ENCODE measurements around the gene PWP2. TPM values are rescaled to one million over a fixed set of nuclear protein-coding genes. Genes with fewer than 3 reads are reported as not detected.

The PWP2 gene
- total and polyA plus RNA-seq, 5 donors from 2014 or later: 0.78 to 17.6 (median 7.1) TPM

GRCh38 chr21:44074315-44074958 is 32.8 kb upstream of the PWP2 start:
- ATAC-seq (ENCODE audit: low read depth in 2 of 2) (no peak), DNase-seq (no peak)
- Mint-ChIP-seq H3K27me3 (no peaks in the 10 kb centered on the region), H3K27ac (no peak overlapping the region), H3K4me1 (peaks cover 4 to 11% (median 9%) of the 10 kb centered on the region in 4 donors), H3K36me3 (peaks cover 37% of the 10 kb centered on the region), H3K4me3 (peak overlapping the region in 1 of 4 donors; percentile 55), H3K9me3 (no peaks in the 10 kb centered on the region)
- H3K36me3 ChIP-seq (ENCODE audit: control insufficient read depth, insufficient read depth, low read length): peaks cover 91% of the 10 kb centered on the region
- H3K9me3 ChIP-seq (ENCODE audit: control insufficient read depth in 2 of 2, low read length in 2 of 2): no peaks in the 10 kb centered on the region
- no peaks in the 10 kb centered on the region for H3K27me3 ChIP-seq (ENCODE audit: control insufficient read depth, insufficient read depth, low read length)
- H3K4me3 ChIP-seq (ENCODE audit: low read depth, low read length): no peak overlapping the region
- H3K27ac ChIP-seq (ENCODE audit: insufficient read depth, low read length, poor library complexity, severe bottlenecking): no peak overlapping the region
- H3K4me1 ChIP-seq (ENCODE audit: control insufficient read depth, insufficient read depth, low read length, poor library complexity, severe bottlenecking): peaks cover 2% of the 10 kb centered on the region

GRCh38 chr21:44076316-44076715 is 30.9 kb upstream of the PWP2 start:
- Mint-ChIP-seq H3K9me3 (no peaks in the 10 kb centered on the region), H3K27ac (peak overlapping the region in 2 of 3 donors; percentile 79 to 80), H3K4me1 (peaks cover 4 to 18% (median 12%) of the 10 kb centered on the region in 4 donors), H3K27me3 (no peaks in the 10 kb centered on the region), H3K36me3 (peaks cover 41% of the 10 kb centered on the region), H3K4me3 (no peak overlapping the region)
- H3K4me3 ChIP-seq (ENCODE audit: low read depth, low read length): no peak overlapping the region
- ATAC-seq (ENCODE audit: low read depth in 2 of 2) (no peak), DNase-seq (no peak)
- no peaks in the 10 kb centered on the region for H3K27me3 ChIP-seq (ENCODE audit: control insufficient read depth, insufficient read depth, low read length)
- H3K27ac ChIP-seq (ENCODE audit: insufficient read depth, low read length, poor library complexity, severe bottlenecking): peak overlapping the region; percentile 2
- H3K36me3 ChIP-seq (ENCODE audit: control insufficient read depth, insufficient read depth, low read length): peaks cover 87% of the 10 kb centered on the region
- H3K4me1 ChIP-seq (ENCODE audit: control insufficient read depth, insufficient read depth, low read length, poor library complexity, severe bottlenecking): peaks cover 2% of the 10 kb centered on the region
- no peaks in the 10 kb centered on the region for H3K9me3 ChIP-seq (ENCODE audit: control insufficient read depth in 2 of 2, low read length in 2 of 2)

GRCh38 chr21:44078411-44078981 is 28.7 kb upstream of the PWP2 start:
- H3K27me3 ChIP-seq (ENCODE audit: control insufficient read depth, insufficient read depth, low read length): no peaks in the 10 kb centered on the region
- Mint-ChIP-seq H3K9me3 (no peaks in the 10 kb centered on the region), H3K36me3 (peaks cover 59% of the 10 kb centered on the region), H3K4me3 (peak overlapping the region in 1 of 4 donors; percentile 26), H3K27me3 (no peaks in the 10 kb centered on the region), H3K27ac (peak overlapping the region; percentile 33 to 76 (median 45)), H3K4me1 (peaks cover 11 to 35% (median 23%) of the 10 kb centered on the region in 4 donors)
- H3K9me3 ChIP-seq (ENCODE audit: control insufficient read depth in 2 of 2, low read length in 2 of 2): no peaks in the 10 kb centered on the region
- ATAC-seq (ENCODE audit: low read depth in 2 of 2) (no peak), DNase-seq (no peak)
- H3K4me3 ChIP-seq (ENCODE audit: low read depth, low read length): no peak overlapping the region
- peaks cover 18% of the 10 kb centered on the region for H3K4me1 ChIP-seq (ENCODE audit: control insufficient read depth, insufficient read depth, low read length, poor library complexity, severe bottlenecking)
- peak overlapping the region; percentile 5 for H3K27ac ChIP-seq (ENCODE audit: insufficient read depth, low read length, poor library complexity, severe bottlenecking)
- peaks cover 86% of the 10 kb centered on the region for H3K36me3 ChIP-seq (ENCODE audit: control insufficient read depth, insufficient read depth, low read length)

- no peaks in the 10 kb centered on the region for H3K27me3 Mint-ChIP-seq
- peaks cover 56% of the 10 kb centered on the region for H3K36me3 Mint-ChIP-seq
- no peak overlapping the region for H3K4me3 ChIP-seq (ENCODE audit: low read depth, low read length)
- no peaks in the 10 kb centered on the region for H3K9me3 Mint-ChIP-seq
- H3K9me3 ChIP-seq (ENCODE audit: control insufficient read depth in 2 of 2, low read length in 2 of 2): no peaks in the 10 kb centered on the region
- H3K27ac ChIP-seq (ENCODE audit: insufficient read depth, low read length, poor library complexity, severe bottlenecking): peak overlapping the region; percentile 30
- ATAC-seq (ENCODE audit: low read depth in 2 of 2): no peak
- peaks cover 15 to 44% (median 31%) of the 10 kb centered on the region in 4 donors for H3K4me1 Mint-ChIP-seq
- DNase-seq: no peak
- peaks cover 81% of the 10 kb centered on the region for H3K36me3 ChIP-seq (ENCODE audit: control insufficient read depth, insufficient read depth, low read length)
- no peak overlapping the region for H3K4me3 Mint-ChIP-seq
- peaks cover 28% of the 10 kb centered on the region for H3K4me1 ChIP-seq (ENCODE audit: control insufficient read depth, insufficient read depth, low read length, poor library complexity, severe bottlenecking)
- H3K27me3 ChIP-seq (ENCODE audit: control insufficient read depth, insufficient read depth, low read length): no peaks in the 10 kb centered on the region
- H3K27ac Mint-ChIP-seq: peak overlapping the region; percentile 45 to 86 (median 70)
These were observed 27.8 kb upstream of the PWP2 start for GRCh38 chr21:44079446-44079845.

GRCh38 chr21:44079846-44080245 is 27.4 kb upstream of the PWP2 start:
- Histone ChIP-seq H3K36me3 (ENCODE audit: control insufficient read depth, insufficient read depth, low read length) (peaks cover 79% of the 10 kb centered on the region), H3K27ac (ENCODE audit: insufficient read depth, low read length, poor library complexity, severe bottlenecking) (no peak overlapping the region), H3K4me1 (ENCODE audit: control insufficient read depth, insufficient read depth, low read length, poor library complexity, severe bottlenecking) (peaks cover 32% of the 10 kb centered on the region), H3K9me3 (ENCODE audit: control insufficient read depth in 2 of 2, low read length in 2 of 2) (no peaks in the 10 kb centered on the region), H3K4me3 (ENCODE audit: low read depth, low read length) (no peak overlapping the region), H3K27me3 (ENCODE audit: control insufficient read depth, insufficient read depth, low read length) (no peaks in the 10 kb centered on the region)
- Mint-ChIP-seq H3K27ac (peak overlapping the region in 2 of 3 donors; percentile 86 to 88), H3K4me3 (no peak overlapping the region), H3K27me3 (no peaks in the 10 kb centered on the region), H3K4me1 (peaks cover 15 to 46% (median 35%) of the 10 kb centered on the region in 4 donors), H3K36me3 (peaks cover 57% of the 10 kb centered on the region), H3K9me3 (no peaks in the 10 kb centered on the region)
- ATAC-seq (ENCODE audit: low read depth in 2 of 2) (no peak), DNase-seq (no peak)

- peaks cover 62% of the 10 kb centered on the region for H3K4me1 ChIP-seq (ENCODE audit: control insufficient read depth, insufficient read depth, low read length, poor library complexity, severe bottlenecking)
- DNase-seq: peak in 1 of 3 donors; percentile 41
- no peak for ATAC-seq (ENCODE audit: low read depth in 2 of 2)
- H3K27ac ChIP-seq (ENCODE audit: insufficient read depth, low read length, poor library complexity, severe bottlenecking): peak overlapping the region; percentile 83
- H3K4me1 Mint-ChIP-seq: peaks cover 15 to 71% (median 47%) of the 10 kb centered on the region in 4 donors
- H3K4me3 Mint-ChIP-seq: peak overlapping the region; percentile 11 to 85 (median 59)
- H3K27ac Mint-ChIP-seq: peak overlapping the region; percentile 96 to 97 (median 97)
- H3K9me3 Mint-ChIP-seq: no peaks in the 10 kb centered on the region
- no peaks in the 10 kb centered on the region for H3K9me3 ChIP-seq (ENCODE audit: control insufficient read depth in 2 of 2, low read length in 2 of 2)
- H3K36me3 Mint-ChIP-seq: peaks cover 56% of the 10 kb centered on the region
- no peaks in the 10 kb centered on the region for H3K27me3 Mint-ChIP-seq
- H3K4me3 ChIP-seq (ENCODE audit: low read depth, low read length): peak overlapping the region; percentile 53
- H3K27me3 ChIP-seq (ENCODE audit: control insufficient read depth, insufficient read depth, low read length): no peaks in the 10 kb centered on the region
- H3K36me3 ChIP-seq (ENCODE audit: control insufficient read depth, insufficient read depth, low read length): peaks cover 72% of the 10 kb centered on the region
These were observed 24.4 kb upstream of the PWP2 start for GRCh38 chr21:44082648-44083440.

GRCh38 chr21:44083631-44084291 is 23.4 kb upstream of the PWP2 start:
- H3K4me3 ChIP-seq (ENCODE audit: low read depth, low read length): peak overlapping the region; percentile 53
- ATAC-seq (ENCODE audit: low read depth in 2 of 2): peak; percentile 79 to 82

More at GRCh38 chr21:44083631-44084291, 23.4 kb upstream of the PWP2 start:
- peaks cover 11 to 73% (median 48%) of the 10 kb centered on the region in 4 donors for H3K4me1 Mint-ChIP-seq
- Histone ChIP-seq H3K9me3 (ENCODE audit: control insufficient read depth in 2 of 2, low read length in 2 of 2) (no peaks in the 10 kb centered on the region), H3K27ac (ENCODE audit: insufficient read depth, low read length, poor library complexity, severe bottlenecking) (peak overlapping the region; percentile 83), H3K27me3 (ENCODE audit: control insufficient read depth, insufficient read depth, low read length) (no peaks in the 10 kb centered on the region), H3K36me3 (ENCODE audit: control insufficient read depth, insufficient read depth, low read length) (peaks cover 72% of the 10 kb centered on the region), H3K4me1 (ENCODE audit: control insufficient read depth, insufficient read depth, low read length, poor library complexity, severe bottlenecking) (peaks cover 68% of the 10 kb centered on the region)
- H3K9me3 Mint-ChIP-seq: no peaks in the 10 kb centered on the region
- H3K27ac Mint-ChIP-seq: peak overlapping the region; percentile 96 to 97 (median 97)
- DNase-seq: peak; percentile 32 to 87 (median 73)
- peak overlapping the region; percentile 22 to 85 (median 59) for H3K4me3 Mint-ChIP-seq
- peaks cover 59% of the 10 kb centered on the region for H3K36me3 Mint-ChIP-seq
- H3K27me3 Mint-ChIP-seq: no peaks in the 10 kb centered on the region

Data from CD4-positive, CD25-positive, alpha-beta regulatory T cell (primary cell).